ENCODE results near the gene ING2.

ING2 gene

GRCh38 chr4:183517781-183518180 is 12.9 kb downstream of the ING2 start:
- no peaks in the 10 kb centered on the region for H4K20me1 ChIP-seq (ENCODE audit: insufficient read depth, low read length)
- H3K4me2 ChIP-seq (ENCODE audit: low read depth, low read length), result no peak overlapping the region
- no peaks in the 10 kb centered on the region for H3K9me3 ChIP-seq (replicated peaks; ENCODE audit: insufficient read depth, low read length)
- DNase-seq, result no peak
- no peaks in the 10 kb centered on the region for H3K36me3 ChIP-seq (replicated peaks; ENCODE audit: insufficient read depth, low read length)
- no peaks in the 10 kb centered on the region for H3K27me3 ChIP-seq (replicated peaks; ENCODE audit: insufficient read depth, low read length)
- no peaks in the 10 kb centered on the region for H3K79me2 ChIP-seq (ENCODE audit: low read length)
- no peak overlapping the region for H3K4me3 ChIP-seq (ENCODE audit: low read length)
- H2AFZ ChIP-seq (ENCODE audit: low read length), result no peak overlapping the region
- no peaks in the 10 kb centered on the region for H3K4me1 ChIP-seq (ENCODE audit: low read length)
- no peak overlapping the region for H3K27ac ChIP-seq (ENCODE audit: low read length)
- TF ChIP-seq EZH2 (optimal IDR thresholded peaks at IDR 0.05; ENCODE audit: low read depth, low read length) (no peak), CTCF (IDR thresholded peaks at IDR 0.05; ENCODE audit: low read length) (no peak), EZH2phosphoT487 (IDR thresholded peaks at IDR 0.05; ENCODE audit: low read length) (no peak)
- H3F3A ChIP-seq (ENCODE audit: insufficient read depth, low read length), result no peaks in the 10 kb centered on the region
- no peak overlapping the region for H3K9ac ChIP-seq (ENCODE audit: low read length)
- no peaks in the 10 kb centered on the region for H3K9me2 ChIP-seq (replicated peaks; ENCODE audit: insufficient read depth, low read length)

DNA sequence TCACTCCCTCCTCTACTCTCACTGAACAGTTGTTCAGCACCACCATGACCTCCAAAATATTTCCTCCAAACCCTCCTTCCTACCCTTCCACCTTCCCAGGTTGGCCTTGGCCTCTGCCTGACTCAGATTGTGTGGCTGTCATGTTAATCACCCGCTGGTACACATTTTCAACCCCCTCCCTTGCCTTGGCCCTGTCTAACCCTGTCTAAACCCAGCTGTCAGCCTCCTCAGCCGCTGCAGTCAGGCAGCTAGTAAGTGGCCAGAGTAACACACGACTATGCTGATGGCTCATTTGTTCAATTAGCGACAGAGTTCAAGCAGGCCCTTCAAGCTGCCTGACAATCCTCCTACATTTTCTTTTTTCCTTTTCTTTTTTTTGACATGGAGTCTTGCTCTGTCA is 18.0 kb downstream of the ING2 start:
- Histone ChIP-seq H3K27ac (ENCODE audit: low read length) (no peak overlapping the region), H3K79me2 (ENCODE audit: low read length) (no peaks in the 10 kb centered on the region), H3K9ac (ENCODE audit: low read length) (no peak overlapping the region), H3K4me2 (ENCODE audit: low read depth, low read length) (no peak overlapping the region), H3K36me3 (replicated peaks; ENCODE audit: insufficient read depth, low read length) (no peaks in the 10 kb centered on the region), H2AFZ (ENCODE audit: low read length) (no peak overlapping the region), H3F3A (ENCODE audit: insufficient read depth, low read length) (no peaks in the 10 kb centered on the region), H3K27me3 (replicated peaks; ENCODE audit: insufficient read depth, low read length) (no peaks in the 10 kb centered on the region), H3K4me3 (ENCODE audit: low read length) (no peak overlapping the region), H4K20me1 (ENCODE audit: insufficient read depth, low read length) (no peaks in the 10 kb centered on the region), H3K9me2 (replicated peaks; ENCODE audit: insufficient read depth, low read length) (no peaks in the 10 kb centered on the region), H3K9me3 (replicated peaks; ENCODE audit: insufficient read depth, low read length) (no peaks in the 10 kb centered on the region), H3K4me1 (ENCODE audit: low read length) (no peaks in the 10 kb centered on the region)
- TF ChIP-seq CTCF (IDR thresholded peaks at IDR 0.05; ENCODE audit: low read length) (no peak), EZH2 (optimal IDR thresholded peaks at IDR 0.05; ENCODE audit: low read depth, low read length) (no peak), EZH2phosphoT487 (IDR thresholded peaks at IDR 0.05; ENCODE audit: low read length) (no peak)
- DNase-seq, result no peak

DNA sequence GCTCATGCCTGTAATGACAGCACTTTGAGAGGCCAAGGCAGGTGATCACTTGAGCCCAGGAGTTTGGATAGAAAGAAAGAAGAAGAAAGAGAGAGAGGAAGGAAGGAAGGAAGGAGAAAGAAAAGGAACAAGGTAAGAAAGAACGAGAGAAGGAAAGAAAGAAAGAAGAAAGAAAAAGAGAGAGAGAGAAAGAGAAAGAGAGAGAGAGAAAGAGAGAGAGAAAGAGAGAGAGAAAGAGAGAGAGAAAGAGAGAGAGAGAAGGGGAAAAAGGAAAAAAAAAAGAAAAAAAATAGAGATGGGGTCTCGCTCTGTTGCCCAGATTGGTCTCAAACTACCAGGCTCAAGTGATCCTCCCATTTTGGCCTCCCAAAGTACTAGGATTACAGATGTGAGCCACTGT is 22.5 kb downstream of the ING2 start:
- Histone ChIP-seq H3K36me3 (replicated peaks; ENCODE audit: insufficient read depth, low read length) (no peaks in the 10 kb centered on the region), H3K27me3 (replicated peaks; ENCODE audit: insufficient read depth, low read length) (no peaks in the 10 kb centered on the region), H3K4me1 (ENCODE audit: low read length) (no peaks in the 10 kb centered on the region), H3K4me3 (ENCODE audit: low read length) (no peak overlapping the region), H3F3A (ENCODE audit: insufficient read depth, low read length) (no peaks in the 10 kb centered on the region), H3K9ac (ENCODE audit: low read length) (no peak overlapping the region), H3K79me2 (ENCODE audit: low read length) (no peaks in the 10 kb centered on the region), H3K9me3 (replicated peaks; ENCODE audit: insufficient read depth, low read length) (no peaks in the 10 kb centered on the region), H3K4me2 (ENCODE audit: low read depth, low read length) (no peak overlapping the region), H2AFZ (ENCODE audit: low read length) (no peak overlapping the region), H3K9me2 (replicated peaks; ENCODE audit: insufficient read depth, low read length) (no peaks in the 10 kb centered on the region), H3K27ac (ENCODE audit: low read length) (no peak overlapping the region), H4K20me1 (ENCODE audit: insufficient read depth, low read length) (no peaks in the 10 kb centered on the region)
- DNase-seq, result no peak
- TF ChIP-seq EZH2 (optimal IDR thresholded peaks at IDR 0.05; ENCODE audit: low read depth, low read length), result no peak
- no peak for TF ChIP-seq EZH2phosphoT487 (IDR thresholded peaks at IDR 0.05; ENCODE audit: low read length)
- no peak for TF ChIP-seq CTCF (IDR thresholded peaks at IDR 0.05; ENCODE audit: low read length)
